Astrocyte of the cerebellum (primary cell): Measurements from ENCODE around the gene XXYLT1.

Source experiments
- DNase-seq: peaks from one replicate; pipeline ENCODE4 v3.0.0-alpha.2; 2011; ENCODE audit warnings: low read depth
- H3K4me3 ChIP-seq: 2 replicates; pipeline ENCODE4 v1.5.1; 2011; ENCODE audit warnings: mild to moderate bottlenecking, low read depth, low read length, moderate library complexity
- CTCF ChIP-seq: IDR thresholded peaks from 2 replicates; pipeline ENCODE4 v1.5.1; 2012; ENCODE audit warnings: low read length, low read depth, moderate library complexity, mild to moderate bottlenecking; ENCODE audit errors: missing control alignments
- in situ Hi-C: cut with HindIII; loops from 2 replicates; pipeline ENCODE4 v1.10.0; 2017; ENCODE audit warnings: low sequenced_read_pairs

XXYLT1 gene

DNA sequence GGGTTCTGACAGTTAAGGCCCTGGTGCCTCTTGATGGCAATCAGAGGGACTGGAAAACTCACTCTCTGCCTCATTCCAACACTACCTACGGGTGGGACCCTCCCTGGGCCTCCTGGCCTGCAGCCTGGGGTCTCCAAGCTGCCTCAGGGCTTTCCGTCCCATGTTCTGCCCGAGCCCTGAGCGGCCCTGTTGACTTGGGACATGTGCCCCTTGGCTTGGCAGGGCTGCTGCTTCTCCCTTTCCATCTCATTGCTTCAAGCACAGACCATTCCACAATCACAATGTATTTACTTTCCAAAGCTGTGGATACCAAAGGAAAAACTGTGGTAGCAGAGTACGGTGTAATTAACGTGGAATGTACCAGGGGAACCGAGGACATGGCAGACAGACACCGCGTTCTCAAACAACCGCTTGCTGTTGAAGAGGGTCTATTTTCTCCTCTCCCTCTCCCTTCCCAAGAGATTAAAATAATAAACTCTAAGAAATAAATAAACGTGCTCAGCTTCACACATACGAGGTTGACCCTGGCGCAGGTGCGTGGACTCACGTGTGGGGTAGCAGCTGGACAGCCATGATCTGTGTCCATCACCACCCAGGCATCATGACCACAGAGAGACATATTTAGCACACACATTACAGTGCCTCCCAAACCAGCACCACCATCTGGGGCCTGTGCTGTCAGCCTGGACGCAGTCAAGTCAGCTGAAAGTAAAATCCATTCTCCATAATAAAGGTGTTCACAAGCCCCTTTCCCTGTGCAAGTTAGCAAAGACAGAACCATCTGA is 172.0 kb downstream of the XXYLT1 start:
- TF ChIP-seq CTCF, result no peak
- in situ Hi-C loops, result no loop called here
- no peak for DNase-seq
- H3K4me3 ChIP-seq, result no peak overlapping the region

DNA sequence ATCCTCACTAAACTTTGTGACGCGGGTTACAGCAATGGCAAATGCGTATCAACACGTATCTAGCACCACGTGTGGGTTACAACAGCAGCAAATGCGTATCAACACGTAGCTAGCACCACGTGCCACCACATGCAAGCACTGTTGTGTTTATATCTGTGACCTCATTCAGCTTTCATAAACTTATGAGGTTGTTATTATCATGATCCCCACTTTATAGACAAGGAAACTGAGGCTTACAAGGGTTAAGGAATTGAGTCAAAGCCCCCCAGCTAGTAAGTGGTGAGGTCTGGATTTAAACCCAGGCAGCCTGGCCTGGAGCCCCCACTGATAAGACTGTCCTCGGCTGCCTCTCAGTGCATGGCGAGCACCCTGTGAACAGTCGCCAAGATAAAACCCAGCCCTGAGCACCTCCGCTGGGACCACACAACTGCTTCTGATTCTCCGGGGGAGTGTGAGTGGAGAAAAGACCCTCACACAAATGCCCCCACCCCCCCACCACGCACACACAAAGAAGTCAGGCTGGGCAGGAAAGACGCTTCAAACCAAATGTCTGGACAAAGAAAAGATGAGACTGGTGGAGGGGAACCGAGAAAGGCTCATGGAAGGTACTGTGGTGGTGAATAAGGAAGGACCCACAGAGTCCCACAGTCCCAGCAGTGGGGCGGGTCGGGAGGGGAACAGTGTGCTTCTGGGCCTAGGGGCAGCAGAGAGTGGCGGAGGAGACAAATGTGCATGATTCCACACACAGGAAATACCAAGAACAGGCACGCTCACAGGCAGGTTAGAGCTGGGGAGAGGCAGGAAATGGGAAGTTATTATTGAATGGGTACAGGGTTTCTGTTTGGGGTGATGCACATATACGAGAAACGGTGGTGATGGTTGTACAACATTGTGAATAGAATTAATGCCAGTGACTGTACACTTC is 173.4 kb downstream of the XXYLT1 start:
- DNase-seq, result no peak
- no peak for TF ChIP-seq CTCF
- H3K4me3 ChIP-seq, result no peak overlapping the region
- in situ Hi-C loops, result no loop called here

- no peak for DNase-seq
- in situ Hi-C loops, result no loop called here
- no peak overlapping the region for H3K4me3 ChIP-seq
- TF ChIP-seq CTCF, result no peak
Measured at GRCh38 chr3:195096484-195097330, 174.3 kb downstream of the XXYLT1 start.

GRCh38 chr3:195096053-195096452 is 174.9 kb downstream of the XXYLT1 start:
- in situ Hi-C loops, result no loop called here
- DNase-seq, result no peak
- no peak overlapping the region for H3K4me3 ChIP-seq
- TF ChIP-seq CTCF, result no peak

DNA sequence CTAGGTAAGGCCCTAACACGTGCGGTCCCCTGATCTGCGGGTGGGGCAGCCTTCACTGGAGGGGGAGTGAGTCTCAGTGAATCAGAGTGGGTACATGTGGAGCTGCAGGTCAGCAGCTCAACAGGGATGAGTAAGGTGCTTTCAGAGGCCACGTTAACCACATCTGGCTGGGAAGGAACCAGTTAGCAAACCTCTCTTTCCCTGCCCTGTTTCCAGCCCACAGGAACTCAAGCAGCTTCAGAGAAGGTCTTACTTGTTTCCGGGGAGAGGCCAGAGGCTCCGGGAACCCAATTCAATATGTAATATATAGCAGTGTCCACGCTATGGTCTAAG is 175.3 kb downstream of the XXYLT1 start:
- in situ Hi-C loops, result no loop called here
- no peak for TF ChIP-seq CTCF

More for the DNA sequence above, 175.3 kb downstream of the XXYLT1 start:
- no peak overlapping the region for H3K4me3 ChIP-seq
- no peak for DNase-seq
